ENCODE measurements around the gene C17orf67.

The C17orf67 gene

DNA sequence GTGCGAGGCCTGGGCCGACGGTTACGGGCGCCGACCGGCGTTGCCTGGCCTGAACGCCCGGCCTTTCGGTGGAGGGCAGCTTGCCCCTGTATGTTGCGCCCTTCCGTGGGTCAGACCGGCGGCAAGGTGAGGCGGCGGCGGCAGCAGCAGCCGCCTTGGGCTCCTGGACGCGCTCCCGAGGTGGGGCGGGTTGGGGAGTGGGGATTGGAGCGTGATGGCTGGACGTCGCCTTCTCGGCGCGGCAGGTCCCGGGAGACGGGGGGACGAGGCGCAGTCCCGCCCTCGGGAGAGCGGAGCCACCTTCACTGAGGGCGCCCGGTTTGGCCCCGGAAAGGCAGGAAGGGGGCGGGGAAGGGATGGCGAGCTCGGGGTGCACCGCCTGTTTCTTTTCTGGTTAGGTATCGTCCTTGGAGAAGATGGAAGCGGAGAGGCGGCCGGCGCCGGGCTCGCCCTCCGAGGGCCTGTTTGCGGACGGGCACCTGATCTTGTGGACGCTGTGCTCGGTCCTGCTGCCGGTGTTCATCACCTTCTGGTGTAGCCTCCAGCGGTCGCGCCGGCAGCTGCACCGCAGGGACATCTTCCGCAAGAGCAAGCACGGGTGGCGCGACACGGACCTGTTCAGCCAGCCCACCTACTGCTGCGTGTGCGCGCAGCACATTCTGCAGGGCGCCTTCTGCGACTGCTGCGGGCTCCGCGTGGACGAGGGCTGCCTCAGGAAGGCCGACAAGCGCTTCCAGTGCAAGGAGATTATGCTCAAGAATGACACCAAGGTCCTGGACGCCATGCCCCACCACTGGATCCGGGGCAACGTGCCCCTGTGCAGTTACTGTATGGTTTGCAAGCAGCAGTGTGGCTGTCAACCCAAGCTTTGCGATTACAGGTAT lies 902 bp upstream of the C17orf67 start:
- TF ChIP-seq, protein P1, sequence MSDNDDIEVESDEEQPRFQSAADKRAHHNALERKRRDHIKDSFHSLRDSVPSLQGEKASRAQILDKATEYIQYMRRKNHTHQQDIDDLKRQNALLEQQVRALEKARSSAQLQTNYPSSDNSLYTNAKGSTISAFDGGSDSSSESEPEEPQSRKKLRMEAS (IDR thresholded peaks at IDR 0.05; ENCODE audit: low read depth, low read length) = 0 out of 2 replicates have a peak, but pooled peaks have one; percentile 5
- TF ChIP-seq, protein P2, sequence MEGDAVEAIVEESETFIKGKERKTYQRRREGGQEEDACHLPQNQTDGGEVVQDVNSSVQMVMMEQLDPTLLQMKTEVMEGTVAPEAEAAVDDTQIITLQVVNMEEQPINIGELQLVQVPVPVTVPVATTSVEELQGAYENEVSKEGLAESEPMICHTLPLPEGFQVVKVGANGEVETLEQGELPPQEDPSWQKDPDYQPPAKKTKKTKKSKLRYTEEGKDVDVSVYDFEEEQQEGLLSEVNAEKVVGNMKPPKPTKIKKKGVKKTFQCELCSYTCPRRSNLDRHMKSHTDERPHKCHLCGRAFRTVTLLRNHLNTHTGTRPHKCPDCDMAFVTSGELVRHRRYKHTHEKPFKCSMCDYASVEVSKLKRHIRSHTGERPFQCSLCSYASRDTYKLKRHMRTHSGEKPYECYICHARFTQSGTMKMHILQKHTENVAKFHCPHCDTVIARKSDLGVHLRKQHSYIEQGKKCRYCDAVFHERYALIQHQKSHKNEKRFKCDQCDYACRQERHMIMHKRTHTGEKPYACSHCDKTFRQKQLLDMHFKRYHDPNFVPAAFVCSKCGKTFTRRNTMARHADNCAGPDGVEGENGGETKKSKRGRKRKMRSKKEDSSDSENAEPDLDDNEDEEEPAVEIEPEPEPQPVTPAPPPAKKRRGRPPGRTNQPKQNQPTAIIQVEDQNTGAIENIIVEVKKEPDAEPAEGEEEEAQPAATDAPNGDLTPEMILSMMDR (IDR thresholded peaks at IDR 0.05; ENCODE audit: low read depth, low read length) = no peak
- TF ChIP-seq MYC (IDR thresholded peaks at IDR 0.05; ENCODE audit: low read depth, low read length) (no peak), POLR2A (IDR thresholded peaks at IDR 0.05; ENCODE audit: extremely low read depth, insufficient read length) (no peak)
- peak overlapping the region; percentile 79 for H3K4me3 ChIP-seq (ENCODE audit: low read depth, low read length)
- peak; percentile 74 for DNase-seq (ENCODE audit: low read depth)

- TF ChIP-seq MYC (IDR thresholded peaks at IDR 0.05; ENCODE audit: low read depth, low read length) = peak; percentile 39; the same call in 1 of the 2 replicates
- TF ChIP-seq, protein P1 (IDR thresholded peaks at IDR 0.05; ENCODE audit: low read depth, low read length) = peak; percentile 64; the same call in 1 of the 2 replicates
- TF ChIP-seq, protein P2 (IDR thresholded peaks at IDR 0.05; ENCODE audit: low read depth, low read length) = no peak
- peak; percentile 84 for DNase-seq (ENCODE audit: low read depth)
- H3K4me3 ChIP-seq (ENCODE audit: low read depth, low read length) = peak overlapping the region; percentile 71
Observed at GRCh38 chr17:56833057-56833808, 487 bp downstream of the C17orf67 start.

DNA sequence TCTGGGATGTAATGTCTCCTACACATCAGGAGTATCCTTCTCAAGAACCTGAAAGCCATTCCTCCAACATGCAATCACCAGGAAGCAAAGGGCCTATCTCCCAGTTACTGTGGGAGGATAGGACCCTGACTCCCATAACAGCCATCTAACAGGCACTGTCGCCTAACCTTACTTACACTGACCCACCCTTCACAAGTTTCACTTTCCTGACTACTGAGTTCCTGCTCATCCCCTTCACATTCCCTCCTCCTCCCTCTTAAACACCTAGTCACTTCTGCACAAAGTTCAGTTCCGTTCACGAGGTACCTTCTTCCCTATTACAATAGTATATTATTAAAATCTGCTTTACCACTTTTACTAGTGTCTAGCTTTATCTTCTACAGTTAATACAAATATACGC lies 1.3 kb downstream of the C17orf67 start:
- peak; percentile 15 for DNase-seq (ENCODE audit: low read depth)
- TF ChIP-seq, protein P1 (IDR thresholded peaks at IDR 0.05; ENCODE audit: low read depth, low read length) = no peak
- TF ChIP-seq, protein P2 (IDR thresholded peaks at IDR 0.05; ENCODE audit: low read depth, low read length) = no peak
- no peak for TF ChIP-seq POLR2A (IDR thresholded peaks at IDR 0.05; ENCODE audit: extremely low read depth, insufficient read length)
- TF ChIP-seq MYC (IDR thresholded peaks at IDR 0.05; ENCODE audit: low read depth, low read length) = no peak
- peak overlapping the region; percentile 71 for H3K4me3 ChIP-seq (ENCODE audit: low read depth, low read length)

- H3K4me3 ChIP-seq (ENCODE audit: low read depth, low read length) = no peak overlapping the region
- TF ChIP-seq, protein P2 (IDR thresholded peaks at IDR 0.05; ENCODE audit: low read depth, low read length) = no peak
- TF ChIP-seq, protein P1 (IDR thresholded peaks at IDR 0.05; ENCODE audit: low read depth, low read length) = no peak
- TF ChIP-seq MYC (IDR thresholded peaks at IDR 0.05; ENCODE audit: low read depth, low read length) (no peak), POLR2A (IDR thresholded peaks at IDR 0.05; ENCODE audit: extremely low read depth, insufficient read length) (no peak)
- DNase-seq (ENCODE audit: low read depth) = no peak
Observed at GRCh38 chr17:56831369-56832095, 2.2 kb downstream of the C17orf67 start.

DNA sequence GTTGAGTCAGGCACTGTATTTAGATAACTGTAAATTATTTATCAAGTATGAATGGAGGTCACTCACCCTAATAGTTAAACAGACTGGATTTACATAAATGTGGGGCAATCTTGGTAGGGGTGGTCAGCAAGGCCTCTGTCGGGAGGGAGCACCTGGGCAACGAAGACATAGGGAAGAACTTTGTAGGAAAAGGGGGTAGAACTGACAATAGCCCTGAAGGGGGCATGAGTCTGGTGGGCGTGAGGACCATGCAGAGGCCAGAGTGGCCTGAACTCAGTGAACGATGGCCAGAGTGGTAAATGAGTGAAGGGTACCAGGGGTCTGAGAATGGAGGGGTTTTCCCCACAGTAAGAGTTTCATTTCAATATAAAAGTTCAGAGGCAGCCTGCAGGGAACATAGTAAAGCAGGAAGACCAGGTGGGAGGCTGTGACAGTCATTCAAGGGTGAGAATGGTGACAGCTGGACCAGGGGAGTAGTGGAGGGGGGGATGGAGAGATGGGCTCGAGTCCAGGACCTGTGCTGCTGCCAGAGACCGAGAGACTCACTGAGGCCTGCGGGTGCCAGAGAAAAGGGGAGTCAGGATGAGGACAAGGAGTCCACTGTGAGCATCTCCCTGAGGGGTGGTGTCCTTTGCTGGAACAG lies 2.9 kb downstream of the C17orf67 start:
- no peak for TF ChIP-seq POLR2A (IDR thresholded peaks at IDR 0.05; ENCODE audit: extremely low read depth, insufficient read length)
- TF ChIP-seq, protein P1 (IDR thresholded peaks at IDR 0.05; ENCODE audit: low read depth, low read length) = no peak
- DNase-seq (ENCODE audit: low read depth) = no peak
- H3K4me3 ChIP-seq (ENCODE audit: low read depth, low read length) = no peak overlapping the region

Data from NB4 (cell line).